ENCODE measurements around the gene PIP5K1B.
"Not testable (repeated sequence)": the region's sequence is repeated elsewhere in the genome, so short reads cannot be mapped to it uniquely, and the experiment has no call there.

Gene PIP5K1B, protein sequence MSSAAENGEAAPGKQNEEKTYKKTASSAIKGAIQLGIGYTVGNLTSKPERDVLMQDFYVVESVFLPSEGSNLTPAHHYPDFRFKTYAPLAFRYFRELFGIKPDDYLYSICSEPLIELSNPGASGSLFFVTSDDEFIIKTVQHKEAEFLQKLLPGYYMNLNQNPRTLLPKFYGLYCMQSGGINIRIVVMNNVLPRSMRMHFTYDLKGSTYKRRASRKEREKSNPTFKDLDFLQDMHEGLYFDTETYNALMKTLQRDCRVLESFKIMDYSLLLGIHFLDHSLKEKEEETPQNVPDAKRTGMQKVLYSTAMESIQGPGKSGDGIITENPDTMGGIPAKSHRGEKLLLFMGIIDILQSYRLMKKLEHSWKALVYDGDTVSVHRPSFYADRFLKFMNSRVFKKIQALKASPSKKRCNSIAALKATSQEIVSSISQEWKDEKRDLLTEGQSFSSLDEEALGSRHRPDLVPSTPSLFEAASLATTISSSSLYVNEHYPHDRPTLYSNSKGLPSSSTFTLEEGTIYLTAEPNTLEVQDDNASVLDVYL
- 0.07 to 3.4 (median 1.1) reads per million in 17 experiments for total RNA-seq

GRCh38 chr9:68704814-68705530 is at the start of gene PIP5K1B:
TSS of gene PIP5K1B (plus strand) at chr9:68705240. CDS start at chr9:68822615, 117,375 bp downstream.
- DNase-seq, result peak; percentile 75 to 92 (median 88)

GRCh38 chr9:68664036-68664435 is 41.0 kb upstream of the PIP5K1B start:
- no peak for DNase-seq

DNA sequence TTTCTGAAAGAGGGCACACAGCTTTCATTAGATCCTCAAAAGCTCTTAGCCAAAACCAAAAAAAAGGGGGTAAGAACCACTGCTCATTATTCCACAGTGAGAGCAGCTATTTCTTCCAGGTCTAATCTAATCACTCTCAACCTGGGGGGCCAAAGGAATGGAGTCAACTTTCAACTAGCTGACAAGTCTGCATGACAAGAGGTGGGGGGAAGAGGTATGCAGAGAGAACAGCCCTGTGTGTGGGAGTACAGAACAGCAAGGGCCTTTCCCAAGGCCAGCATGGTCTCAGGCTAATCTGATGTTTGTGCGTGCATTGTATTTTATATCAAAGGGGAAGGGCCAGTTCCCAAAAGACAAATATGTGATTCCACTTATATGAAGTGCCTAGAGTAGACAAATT is 36.9 kb upstream of the PIP5K1B start:
- no peak for DNase-seq

GRCh38 chr9:68669218-68669617 is 35.8 kb upstream of the PIP5K1B start:
- no peak for DNase-seq

GRCh38 chr9:68672215-68672614 is 32.8 kb upstream of the PIP5K1B start:
- no peak for DNase-seq

DNA sequence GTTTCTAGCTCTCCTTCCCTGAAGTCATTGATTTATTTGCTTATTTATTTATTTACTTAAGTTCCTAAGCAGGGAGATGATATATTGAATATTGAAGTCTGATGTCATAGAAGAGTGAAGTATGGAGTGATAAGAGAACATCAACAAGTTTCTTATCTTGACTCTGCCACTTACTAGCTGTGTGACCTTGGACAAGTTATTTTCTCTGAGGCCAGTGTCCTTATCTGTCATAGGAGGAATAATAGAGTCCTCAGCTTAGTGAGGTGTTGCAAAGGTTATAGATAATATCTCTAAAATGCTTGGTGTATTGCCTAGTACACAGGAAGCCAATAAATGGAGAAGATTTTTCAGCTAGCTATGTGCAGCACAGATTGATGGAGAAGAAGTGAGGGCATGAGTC is 32.4 kb upstream of the PIP5K1B start:
- no peak for DNase-seq

- DNase-seq, result peak in 2 of 4 experiments; percentile 7 to 27
These were observed 26.6 kb upstream of the PIP5K1B start for GRCh38 chr9:68678430-68678829.

GRCh38 chr9:68683433-68683832 is 21.6 kb upstream of the PIP5K1B start:
- DNase-seq, result peak in 2 of 4 experiments; percentile 14 to 18

DNA sequence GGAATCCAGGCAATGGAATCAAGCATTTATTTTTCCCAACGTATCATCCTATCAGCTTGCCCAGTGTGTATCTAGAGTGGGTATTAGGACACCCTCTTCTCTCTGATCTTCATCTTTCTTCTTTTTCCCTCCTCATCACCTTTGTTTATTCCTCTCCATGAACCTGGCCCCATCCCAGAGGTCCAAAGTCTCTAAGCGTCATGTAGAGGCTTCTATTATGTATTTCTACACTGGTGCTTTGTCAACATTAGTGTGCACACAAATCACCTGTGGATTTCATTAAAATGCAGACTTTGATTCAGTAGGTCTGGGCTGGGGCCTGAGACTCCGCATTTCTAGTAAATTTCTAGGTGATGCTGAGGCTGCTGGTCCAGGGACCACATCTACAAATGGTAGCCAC is 19.8 kb upstream of the PIP5K1B start:
- no peak for DNase-seq

DNA sequence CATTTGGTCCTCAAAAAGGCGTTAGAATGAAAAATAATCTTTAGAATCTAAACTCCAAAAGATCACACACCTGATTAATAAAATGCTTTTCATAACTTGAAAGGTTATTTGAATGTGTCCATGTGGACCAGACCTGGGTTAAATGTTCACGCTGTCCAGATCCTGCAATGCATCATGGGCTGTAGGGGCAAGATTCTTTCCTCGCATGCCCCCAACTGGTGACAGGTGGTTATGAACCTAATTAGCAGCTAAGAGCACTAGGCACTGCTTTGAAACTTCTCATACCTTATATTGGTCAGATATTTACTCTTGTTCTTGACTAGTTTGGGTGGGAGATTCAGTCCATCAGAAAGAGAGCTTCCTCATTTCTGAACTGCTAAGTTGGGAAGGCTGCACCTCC is 19.3 kb upstream of the PIP5K1B start:
- peak; percentile 40 to 60 (median 52) for DNase-seq

- DNase-seq, result no peak
These were observed 15.0 kb upstream of the PIP5K1B start for GRCh38 chr9:68690088-68690487.

- no peak for DNase-seq
These were observed 12.5 kb upstream of the PIP5K1B start for GRCh38 chr9:68692519-68692918.

GRCh38 chr9:68694125-68694524 is 10.9 kb upstream of the PIP5K1B start:
- DNase-seq, result no peak

DNA sequence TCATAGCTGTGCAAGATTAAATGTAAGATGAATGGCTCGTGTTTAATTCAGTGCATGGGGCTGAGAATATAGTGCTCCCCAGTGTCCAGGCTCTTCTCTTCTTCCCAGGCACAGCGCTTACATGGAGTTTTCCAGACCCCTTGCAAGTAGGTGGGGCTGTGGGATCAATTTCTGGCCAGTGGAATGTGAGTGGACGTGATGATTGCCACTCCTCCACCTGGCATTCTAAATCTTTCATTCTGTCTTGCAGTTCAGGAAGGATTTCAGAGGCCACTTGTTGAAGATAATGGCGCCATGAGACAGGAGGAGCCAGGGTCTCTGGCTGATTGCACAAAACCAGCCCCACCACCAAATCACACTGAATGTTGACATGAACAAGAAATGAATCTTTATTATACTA is 7.2 kb upstream of the PIP5K1B start:
- DNase-seq, result no peak

DNA sequence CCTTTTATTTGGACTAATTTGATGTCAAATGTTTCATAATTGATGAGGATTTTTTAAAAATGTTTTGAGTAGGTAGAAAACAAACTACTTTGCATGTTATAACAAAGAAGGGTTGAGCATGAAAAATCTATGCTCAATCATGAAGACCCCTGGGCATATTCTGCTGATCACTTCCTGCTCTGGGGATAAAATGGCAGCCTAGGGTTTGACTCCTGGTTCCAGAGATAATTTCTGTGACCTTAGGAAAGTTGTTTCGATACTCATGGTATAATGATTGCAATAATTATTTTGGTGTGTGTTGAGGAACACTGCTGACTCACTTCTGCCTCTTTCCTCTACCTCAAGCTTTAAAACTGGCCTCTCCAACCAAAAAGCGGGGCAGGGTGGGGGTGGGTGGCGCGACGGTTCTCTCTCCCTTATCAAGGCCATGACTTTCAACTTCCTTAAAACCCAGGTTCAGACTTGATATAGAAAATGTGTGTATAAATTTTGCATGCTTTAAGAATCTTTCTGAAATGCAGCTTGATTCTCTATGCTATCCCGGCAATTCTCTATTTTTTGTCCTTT is 6.0 kb upstream of the PIP5K1B start:
- peak in 3 of 4 experiments; percentile 7 to 24 (median 15) for DNase-seq

- DNase-seq, result not testable (repeated sequence)
These were observed 5.4 kb upstream of the PIP5K1B start for GRCh38 chr9:68699625-68700024.

DNA sequence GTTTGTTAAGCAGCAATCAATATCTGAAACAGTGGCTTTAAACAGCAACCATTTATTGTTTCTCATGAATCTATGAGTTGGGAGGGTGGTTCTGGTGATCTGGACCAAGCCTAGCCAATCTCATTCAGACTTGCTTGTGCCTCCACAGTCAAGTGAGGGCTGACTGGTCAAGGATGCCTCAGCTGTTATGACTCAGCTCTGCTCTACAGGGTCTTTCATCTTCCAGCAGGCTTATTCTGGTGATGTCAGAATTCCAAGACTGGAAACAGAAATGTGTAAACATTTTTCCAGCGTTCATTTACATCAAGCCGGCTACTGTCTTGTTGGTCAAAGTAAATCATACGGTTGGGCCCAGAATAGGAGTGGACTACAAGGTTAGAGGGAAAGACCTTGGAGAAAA is 2.5 kb upstream of the PIP5K1B start:
- no peak for DNase-seq

DNA sequence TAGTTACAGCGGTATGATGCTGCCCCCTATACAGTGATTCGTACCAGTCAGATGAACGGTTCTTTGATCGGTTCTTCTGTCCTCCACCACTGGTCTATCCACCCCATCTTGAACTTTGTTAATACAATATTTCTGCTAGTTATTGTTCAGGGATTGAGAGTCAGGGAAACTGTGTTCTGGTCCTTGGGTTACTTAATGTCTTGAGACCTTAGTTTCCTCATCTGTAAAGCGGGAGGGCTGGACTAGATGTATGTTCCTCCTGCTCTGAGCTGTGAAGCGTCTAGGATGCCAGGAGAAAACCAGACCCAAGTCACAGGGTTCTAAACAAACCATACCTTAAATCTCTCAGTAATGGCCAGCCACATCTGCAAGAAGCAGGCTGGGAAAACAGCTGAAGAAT is 1.4 kb upstream of the PIP5K1B start:
- DNase-seq, result no peak

DNA sequence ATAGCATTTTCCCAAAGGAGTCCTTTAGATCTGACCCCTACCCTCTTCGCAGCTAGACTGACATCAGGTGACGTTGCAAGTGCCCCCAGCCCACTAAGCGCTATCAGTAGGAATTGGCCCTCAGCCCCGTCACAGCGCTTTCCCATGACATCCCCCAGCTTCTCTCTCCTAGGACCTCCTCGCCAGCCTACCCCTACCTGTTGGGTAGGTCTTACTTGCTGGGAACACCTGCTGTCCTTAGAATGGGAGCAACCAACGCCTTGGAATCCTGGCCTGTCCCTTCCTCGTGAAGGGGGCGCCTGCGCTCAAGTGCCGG is 584 bp upstream of the PIP5K1B start:
- no peak for DNase-seq

GRCh38 chr9:68705531-68706362 is 707 bp downstream of the PIP5K1B start:
- DNase-seq, result peak in 2 of 4 experiments; percentile 16 to 46

- DNase-seq, result peak; percentile 24 to 44 (median 33)
These were observed 1.5 kb downstream of the PIP5K1B start for GRCh38 chr9:68706363-68707201.
